SK-N-SH (cell line): ENCODE measurements around the gene ATP8A2.

Experiments
- CHD2 ChIP-seq: fragments of 150-350 bp; IDR thresholded peaks from 2 replicates; pipeline ENCODE4 v1.6.1; 2018; ENCODE audit warnings: low read length; ENCODE audit not compliant: partially characterized antibody
- EP300 ChIP-seq, 2 experiments: IDR thresholded peaks; 2 replicates each; pipeline versions ENCODE4 v1.4.0 to v1.6.1; 2012; ENCODE audit warnings: borderline replicate concordance in 1 of 2, low read depth in 1 of 2, low read length in 1 of 2
- FOXM1 ChIP-seq: IDR thresholded peaks from 2 replicates; pipeline ENCODE4 v1.4.0; 2012; ENCODE audit warnings: low read depth, mild to moderate bottlenecking
- TF ChIP-seq, protein P1 (sequence below): fragments of 200-600 bp; sonication (generic); IDR thresholded peaks from 2 replicates; pipeline ENCODE4 v1.6.1; 2017; ENCODE audit warnings: antibody characterized with exemption, mild to moderate bottlenecking, moderate library complexity
- TF ChIP-seq, protein P2 (sequence below): IDR thresholded peaks from 2 replicates; pipeline ENCODE4 v1.4.0; 2012; ENCODE audit warnings: low read depth, borderline replicate concordance

DNA sequence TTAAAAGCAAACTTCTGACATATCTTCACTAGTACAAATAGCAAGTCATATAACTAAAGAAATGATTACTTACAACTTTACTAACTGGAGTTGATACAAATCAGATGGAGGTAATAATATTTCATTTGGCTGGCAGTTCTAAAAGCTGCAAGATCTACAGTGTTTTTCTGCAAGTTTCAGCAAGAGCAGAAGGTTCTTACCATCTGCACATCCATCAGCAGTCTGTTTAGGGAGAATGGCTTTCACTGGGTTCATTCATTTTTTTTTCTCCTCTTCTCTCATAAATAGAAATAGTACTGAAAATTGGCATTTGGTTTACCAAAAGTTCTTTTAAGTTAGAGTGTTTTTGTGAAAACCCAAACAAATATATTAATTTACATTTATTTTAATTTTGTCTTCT lies 683.1 kb downstream of the ATP8A2 start:
- TF ChIP-seq, protein P1, sequence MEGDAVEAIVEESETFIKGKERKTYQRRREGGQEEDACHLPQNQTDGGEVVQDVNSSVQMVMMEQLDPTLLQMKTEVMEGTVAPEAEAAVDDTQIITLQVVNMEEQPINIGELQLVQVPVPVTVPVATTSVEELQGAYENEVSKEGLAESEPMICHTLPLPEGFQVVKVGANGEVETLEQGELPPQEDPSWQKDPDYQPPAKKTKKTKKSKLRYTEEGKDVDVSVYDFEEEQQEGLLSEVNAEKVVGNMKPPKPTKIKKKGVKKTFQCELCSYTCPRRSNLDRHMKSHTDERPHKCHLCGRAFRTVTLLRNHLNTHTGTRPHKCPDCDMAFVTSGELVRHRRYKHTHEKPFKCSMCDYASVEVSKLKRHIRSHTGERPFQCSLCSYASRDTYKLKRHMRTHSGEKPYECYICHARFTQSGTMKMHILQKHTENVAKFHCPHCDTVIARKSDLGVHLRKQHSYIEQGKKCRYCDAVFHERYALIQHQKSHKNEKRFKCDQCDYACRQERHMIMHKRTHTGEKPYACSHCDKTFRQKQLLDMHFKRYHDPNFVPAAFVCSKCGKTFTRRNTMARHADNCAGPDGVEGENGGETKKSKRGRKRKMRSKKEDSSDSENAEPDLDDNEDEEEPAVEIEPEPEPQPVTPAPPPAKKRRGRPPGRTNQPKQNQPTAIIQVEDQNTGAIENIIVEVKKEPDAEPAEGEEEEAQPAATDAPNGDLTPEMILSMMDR: no peak
- TF ChIP-seq, protein P2, sequence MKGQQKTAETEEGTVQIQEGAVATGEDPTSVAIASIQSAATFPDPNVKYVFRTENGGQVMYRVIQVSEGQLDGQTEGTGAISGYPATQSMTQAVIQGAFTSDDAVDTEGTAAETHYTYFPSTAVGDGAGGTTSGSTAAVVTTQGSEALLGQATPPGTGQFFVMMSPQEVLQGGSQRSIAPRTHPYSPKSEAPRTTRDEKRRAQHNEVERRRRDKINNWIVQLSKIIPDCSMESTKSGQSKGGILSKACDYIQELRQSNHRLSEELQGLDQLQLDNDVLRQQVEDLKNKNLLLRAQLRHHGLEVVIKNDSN: no peak
- no peak for TF ChIP-seq CHD2
- no peak for TF ChIP-seq FOXM1
- no peak for TF ChIP-seq EP300 (IDR thresholded peaks at IDR 0.05; ENCODE audit: borderline replicate concordance in 1 of 2, low read depth in 1 of 2, low read length in 1 of 2)
